HG03139 (cell line): ENCODE data around the gene HADHB.
A peak's percentile ranks its signal among the peaks of the same experiment; 100 is the strongest.
"Not testable (repeated sequence)": the region's sequence is repeated elsewhere in the genome, so short reads cannot be mapped to it uniquely, and the experiment has no call there.

Experiments
- ATAC-seq: cut with Tn5 transposase; IDR thresholded peaks from one replicate; pipeline ENCODE4 v1.9.1; 2021; ENCODE audit not compliant: unreplicated experiment

Gene HADHB

DNA sequence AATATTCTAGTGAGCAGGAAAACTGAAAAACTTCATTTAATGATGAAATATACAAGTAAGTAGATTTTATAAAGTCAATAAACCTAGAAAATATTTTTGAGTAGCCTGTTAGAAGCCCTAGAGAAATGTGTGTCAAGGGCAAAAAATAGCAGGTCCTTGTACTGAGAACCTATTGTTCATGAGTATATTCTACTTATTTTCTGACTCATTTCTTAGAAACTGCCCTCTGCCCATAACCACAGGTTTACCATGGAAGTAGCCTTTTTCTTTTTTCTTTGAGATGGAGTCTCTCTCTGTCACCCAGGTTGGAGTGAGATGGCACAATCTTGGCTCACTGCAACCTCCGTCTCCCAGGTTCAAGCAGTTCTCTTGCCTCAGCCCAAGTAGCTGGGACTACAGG, 81.8 kb downstream of the HADHB start:
- ATAC-seq, result no peak

DNA sequence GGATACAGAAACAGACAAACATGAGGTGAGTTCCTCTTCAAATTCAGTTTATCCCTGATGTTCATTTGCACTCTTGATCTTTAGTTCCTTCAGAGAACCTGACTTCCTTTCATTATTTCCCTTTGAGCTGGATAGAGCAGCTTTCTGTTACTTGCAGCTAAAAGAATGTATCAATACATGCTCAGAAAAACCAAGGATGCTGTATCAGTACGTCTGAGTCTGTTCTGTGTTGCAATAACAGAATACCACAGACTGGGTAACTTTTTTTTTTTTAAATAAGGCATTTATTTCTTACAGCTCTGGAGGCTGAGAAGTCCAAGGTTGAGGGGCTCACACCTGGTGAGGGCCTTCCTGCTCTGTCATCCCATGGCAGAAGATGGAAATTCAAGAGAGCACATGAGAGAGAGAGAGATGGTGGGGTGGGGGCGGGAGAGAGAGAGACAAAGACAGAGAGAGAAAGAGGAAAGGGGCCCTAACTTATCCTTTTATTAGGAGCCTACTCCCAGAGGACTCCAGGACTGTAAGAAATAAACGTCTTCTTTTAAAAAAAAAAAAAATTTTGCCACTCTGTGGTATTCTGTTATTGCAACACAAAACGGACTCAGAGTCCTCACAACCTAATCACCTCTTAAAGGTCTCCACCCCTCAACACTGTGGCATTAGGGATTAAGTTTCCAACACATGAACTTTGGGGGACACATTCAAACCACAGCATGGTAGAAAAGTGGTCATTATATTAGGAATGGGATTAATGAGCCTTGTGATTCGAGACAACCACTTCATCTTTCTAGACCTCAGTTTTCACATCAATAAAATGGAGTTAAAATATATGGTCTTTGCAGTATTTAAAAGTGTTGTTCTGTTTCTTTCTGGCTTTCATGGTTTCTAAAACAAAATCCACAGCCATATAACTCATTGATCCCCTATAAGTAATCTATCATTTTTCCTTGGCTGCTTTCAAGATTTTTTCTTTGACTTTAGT, 82.8 kb downstream of the HADHB start:
- no peak for ATAC-seq

DNA sequence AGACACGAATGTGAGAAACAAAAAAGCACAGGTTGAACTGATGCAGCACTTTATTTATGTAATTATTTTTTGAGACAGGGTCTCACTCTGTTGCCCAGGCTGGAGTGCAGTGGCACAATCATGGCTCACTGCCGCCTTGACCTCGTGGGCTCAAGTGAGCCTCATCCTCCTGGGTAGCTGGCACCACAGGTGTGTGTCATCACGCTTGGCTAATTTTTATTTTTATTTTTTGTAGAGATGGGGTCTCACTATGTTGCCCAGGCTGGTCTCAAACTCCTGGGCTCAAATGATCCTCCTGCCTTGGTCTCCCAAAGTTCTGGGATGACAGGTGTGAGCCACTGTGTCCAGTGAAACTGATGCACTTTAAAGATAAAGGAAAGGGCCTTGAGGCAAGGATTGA, 84.3 kb downstream of the HADHB start:
- ATAC-seq, result not testable (repeated sequence)

GRCh38 chr2:26330114-26330549, 85.4 kb downstream of the HADHB start:
- peak; percentile 71 for ATAC-seq

DNA sequence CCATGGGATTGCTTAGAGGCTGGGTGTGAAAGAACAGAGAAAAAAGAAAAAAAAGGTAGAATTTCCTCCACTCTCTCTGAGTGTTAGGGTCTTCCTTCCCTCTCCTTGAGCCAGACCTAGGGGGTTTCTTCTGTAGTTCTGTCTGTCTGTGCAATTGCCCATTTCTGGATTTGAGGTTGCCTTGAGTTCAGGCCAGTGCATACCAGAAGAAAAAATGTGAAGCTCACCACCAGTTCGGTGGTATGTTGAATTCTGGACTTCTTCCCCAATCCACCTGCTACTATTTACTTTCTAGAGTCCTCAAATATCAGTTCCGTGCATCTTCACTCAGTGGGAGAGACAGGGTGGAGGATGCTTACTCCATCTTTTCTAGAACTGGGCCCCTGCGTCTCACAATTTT, 85.9 kb downstream of the HADHB start:
- ATAC-seq, result no peak

DNA sequence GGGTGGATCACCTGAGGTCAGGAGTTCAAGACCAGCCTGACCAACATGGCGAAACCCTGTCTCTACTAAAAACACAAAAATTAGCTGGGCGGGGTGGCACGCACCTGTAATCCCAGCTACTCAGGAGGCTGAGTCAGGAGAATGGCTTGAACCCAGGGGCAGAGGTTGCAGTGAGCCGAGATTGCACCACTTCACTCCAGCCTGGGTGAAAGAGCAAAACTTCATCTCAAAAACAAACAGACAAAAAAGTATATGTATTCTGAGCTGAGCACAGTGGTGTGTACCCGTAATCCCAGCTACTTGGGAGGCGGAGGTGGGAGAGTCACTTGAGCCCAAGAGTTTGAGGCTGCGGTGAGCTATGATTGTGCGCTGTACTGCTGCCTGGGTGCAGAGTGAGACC, 86.6 kb downstream of the HADHB start:
- ATAC-seq, result not testable (repeated sequence)

GRCh38 chr2:26333293-26333692, 88.6 kb downstream of the HADHB start:
- ATAC-seq, result no peak

DNA sequence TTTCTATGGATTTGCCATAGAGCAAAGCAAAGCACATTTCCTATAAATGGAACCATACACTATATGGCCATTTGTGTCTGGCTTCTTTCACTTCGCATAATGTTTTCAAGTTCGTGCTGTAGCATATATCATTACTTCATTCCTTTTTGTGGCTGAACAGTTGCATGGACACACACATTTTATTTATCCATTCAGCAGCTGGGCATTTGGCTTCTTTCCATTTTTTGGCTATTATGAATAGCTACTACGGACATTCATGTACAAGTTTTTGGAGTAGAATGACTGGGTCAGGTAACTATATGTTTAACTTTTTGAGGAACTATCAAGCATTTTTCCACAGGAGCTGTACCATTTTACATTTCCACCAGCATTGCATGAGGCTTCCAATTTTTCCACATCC, 90.5 kb downstream of the HADHB start:
- ATAC-seq, result no peak

DNA sequence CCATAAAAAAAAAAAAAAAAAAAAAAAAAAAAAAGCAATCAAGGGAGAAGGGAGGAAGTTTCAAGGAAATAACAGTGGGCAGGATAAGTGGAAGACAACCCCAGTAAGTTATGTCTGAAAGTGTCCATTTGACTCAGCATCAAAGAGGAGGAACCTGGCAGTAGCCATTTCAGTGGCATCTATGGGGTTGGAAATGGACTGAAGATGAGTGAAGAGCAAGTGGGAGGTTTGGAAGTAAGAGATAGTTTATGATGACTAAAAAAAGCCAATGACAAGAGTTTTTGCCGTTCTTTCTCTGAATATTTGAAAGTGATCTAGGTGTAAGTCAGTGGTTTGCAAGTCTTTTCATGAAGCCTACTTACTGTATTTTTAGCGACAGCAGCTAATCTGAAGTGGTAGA, 92.0 kb downstream of the HADHB start:
- ATAC-seq, result no peak

- no peak for ATAC-seq
Measured at GRCh38 chr2:26337298-26337697, 92.6 kb downstream of the HADHB start.
